Upper lobe of left lung (tissue), 4 donors: ENCODE data around the gene NRXN3.

Source experiments
- CTCF ChIP-seq, 6 experiments: fragments of 450-650 bp in 4 of 6; fragments of 200-600 bp in 2 of 6; sonication (generic) in 2 of 6; IDR thresholded peaks; one replicate each; pipeline ENCODE4 v1.5.1; 2016 to 2019; ENCODE audit warnings: antibody characterized with exemption in 6 of 6
- EP300 ChIP-seq, 4 donors: sonication (generic); formaldehyde crosslinking; IDR thresholded peaks; one replicate each; pipeline ENCODE4 v1.5.1; 2017; ENCODE audit warnings: antibody characterized with exemption in 4 of 4, control low read depth in 2 of 4
- POLR2A ChIP-seq, 4 donors: fragments of 450-650 bp; IDR thresholded peaks; one replicate each; pipeline ENCODE4 v1.5.1; 2016 to 2017; ENCODE audit warnings: antibody characterized with exemption in 4 of 4, mild to moderate bottlenecking in 2 of 4
- POLR2AphosphoS5 ChIP-seq, 2 donors: sonication (generic); formaldehyde crosslinking; IDR thresholded peaks; one replicate each; pipeline ENCODE4 v1.5.1; 2017; ENCODE audit warnings: antibody characterized with exemption in 2 of 2

- TF ChIP-seq POLR2AphosphoS5 (IDR thresholded peaks at IDR 0.05) (no peak), CTCF (IDR thresholded peaks at IDR 0.05) (no peak), POLR2A (IDR thresholded peaks at IDR 0.05) (no peak), EP300 (IDR thresholded peaks at IDR 0.05) (no peak)
Observed at GRCh38 chr14:78608998-78609787, 439.0 kb downstream of the NRXN3 start.
